ENCODE results near the gene IMPACT.

IMPACT gene

DNA sequence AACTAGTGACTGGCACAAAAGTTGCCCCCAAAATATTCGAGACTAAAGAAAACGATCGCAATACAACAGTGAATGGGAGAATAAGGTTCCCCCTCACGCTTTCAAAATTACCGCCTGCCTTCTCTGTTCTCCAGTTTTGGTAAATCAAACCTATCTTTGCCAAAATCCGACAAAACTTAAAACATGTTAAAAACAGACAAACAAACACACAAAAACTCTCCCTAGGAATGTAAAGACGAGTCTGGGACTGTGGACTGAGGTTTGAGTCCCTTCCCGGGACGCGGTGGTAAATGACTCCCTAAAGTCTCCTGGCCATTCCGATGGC is 435 bp upstream of the IMPACT start:
- TF ChIP-seq TAF1 (IDR thresholded peaks at IDR 0.05; ENCODE audit: borderline replicate concordance, insufficient read depth, low read length), result no peak

DNA sequence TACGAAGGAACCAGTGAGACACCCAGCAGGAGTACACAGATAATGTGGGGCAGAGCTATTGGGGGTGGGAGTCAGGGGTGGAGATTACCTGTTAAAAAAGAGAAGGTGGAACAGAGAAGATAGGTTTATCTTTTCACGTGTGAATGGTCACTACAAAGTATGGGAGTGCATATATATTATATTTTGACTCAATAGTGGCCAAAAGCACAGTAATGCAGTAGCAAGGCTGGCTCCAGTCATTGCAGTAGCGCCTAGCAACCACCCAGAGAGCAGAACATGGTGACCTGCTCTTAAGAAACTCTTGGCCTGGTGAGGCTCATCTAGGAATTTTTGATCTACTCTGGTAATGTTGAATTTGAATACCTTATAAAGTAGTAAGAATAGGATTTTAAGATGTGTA is 1.0 kb downstream of the IMPACT start:
- TF ChIP-seq, protein P1, sequence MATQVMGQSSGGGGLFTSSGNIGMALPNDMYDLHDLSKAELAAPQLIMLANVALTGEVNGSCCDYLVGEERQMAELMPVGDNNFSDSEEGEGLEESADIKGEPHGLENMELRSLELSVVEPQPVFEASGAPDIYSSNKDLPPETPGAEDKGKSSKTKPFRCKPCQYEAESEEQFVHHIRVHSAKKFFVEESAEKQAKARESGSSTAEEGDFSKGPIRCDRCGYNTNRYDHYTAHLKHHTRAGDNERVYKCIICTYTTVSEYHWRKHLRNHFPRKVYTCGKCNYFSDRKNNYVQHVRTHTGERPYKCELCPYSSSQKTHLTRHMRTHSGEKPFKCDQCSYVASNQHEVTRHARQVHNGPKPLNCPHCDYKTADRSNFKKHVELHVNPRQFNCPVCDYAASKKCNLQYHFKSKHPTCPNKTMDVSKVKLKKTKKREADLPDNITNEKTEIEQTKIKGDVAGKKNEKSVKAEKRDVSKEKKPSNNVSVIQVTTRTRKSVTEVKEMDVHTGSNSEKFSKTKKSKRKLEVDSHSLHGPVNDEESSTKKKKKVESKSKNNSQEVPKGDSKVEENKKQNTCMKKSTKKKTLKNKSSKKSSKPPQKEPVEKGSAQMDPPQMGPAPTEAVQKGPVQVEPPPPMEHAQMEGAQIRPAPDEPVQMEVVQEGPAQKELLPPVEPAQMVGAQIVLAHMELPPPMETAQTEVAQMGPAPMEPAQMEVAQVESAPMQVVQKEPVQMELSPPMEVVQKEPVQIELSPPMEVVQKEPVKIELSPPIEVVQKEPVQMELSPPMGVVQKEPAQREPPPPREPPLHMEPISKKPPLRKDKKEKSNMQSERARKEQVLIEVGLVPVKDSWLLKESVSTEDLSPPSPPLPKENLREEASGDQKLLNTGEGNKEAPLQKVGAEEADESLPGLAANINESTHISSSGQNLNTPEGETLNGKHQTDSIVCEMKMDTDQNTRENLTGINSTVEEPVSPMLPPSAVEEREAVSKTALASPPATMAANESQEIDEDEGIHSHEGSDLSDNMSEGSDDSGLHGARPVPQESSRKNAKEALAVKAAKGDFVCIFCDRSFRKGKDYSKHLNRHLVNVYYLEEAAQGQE (IDR thresholded peaks at IDR 0.05; ENCODE audit: insufficient read depth in 1 of 2, low read depth in 2 of 2, low read length in 2 of 2), result no peak
- TF ChIP-seq POLR2AphosphoS5 (IDR thresholded peaks at IDR 0.05; ENCODE audit: low read depth, low read length) (no peak), FOXP2 (optimal IDR thresholded peaks at IDR 0.05; ENCODE audit: borderline replicate concordance, extremely low read depth, extremely low read length, insufficient read depth) (no peak), SIN3A (IDR thresholded peaks at IDR 0.05; ENCODE audit: borderline replicate concordance, insufficient read depth, low read length) (no peak), TAF1 (IDR thresholded peaks at IDR 0.05; ENCODE audit: borderline replicate concordance, insufficient read depth, low read length) (no peak)

DNA sequence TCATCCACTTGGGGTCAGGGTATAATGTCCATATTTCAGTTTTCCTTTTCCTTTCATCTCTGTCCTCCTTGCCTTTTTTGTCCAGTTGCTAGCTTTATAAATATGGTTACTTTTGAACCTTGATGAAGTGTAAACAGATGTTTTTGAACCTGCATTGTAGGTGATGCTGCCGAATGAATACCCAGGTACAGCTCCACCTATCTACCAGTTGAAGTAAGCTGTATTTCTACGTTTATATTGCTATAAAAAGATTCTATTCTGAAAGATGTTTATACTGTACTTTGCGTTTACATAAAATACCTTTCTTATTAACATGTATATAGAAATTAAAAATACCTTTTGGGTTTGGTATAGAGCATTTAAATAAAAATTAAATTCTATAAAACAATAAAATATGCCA is 2.2 kb downstream of the IMPACT start:
- TF ChIP-seq, protein P1 (IDR thresholded peaks at IDR 0.05; ENCODE audit: insufficient read depth in 1 of 2, low read depth in 2 of 2, low read length in 2 of 2), result no peak
- TF ChIP-seq FOXP2 (optimal IDR thresholded peaks at IDR 0.05; ENCODE audit: borderline replicate concordance, extremely low read depth, extremely low read length, insufficient read depth), result no peak
- no peak for TF ChIP-seq SIN3A (IDR thresholded peaks at IDR 0.05; ENCODE audit: borderline replicate concordance, insufficient read depth, low read length)
- no peak for TF ChIP-seq POLR2AphosphoS5 (IDR thresholded peaks at IDR 0.05; ENCODE audit: low read depth, low read length)
- no peak for TF ChIP-seq TAF1 (IDR thresholded peaks at IDR 0.05; ENCODE audit: borderline replicate concordance, insufficient read depth, low read length)

DNA sequence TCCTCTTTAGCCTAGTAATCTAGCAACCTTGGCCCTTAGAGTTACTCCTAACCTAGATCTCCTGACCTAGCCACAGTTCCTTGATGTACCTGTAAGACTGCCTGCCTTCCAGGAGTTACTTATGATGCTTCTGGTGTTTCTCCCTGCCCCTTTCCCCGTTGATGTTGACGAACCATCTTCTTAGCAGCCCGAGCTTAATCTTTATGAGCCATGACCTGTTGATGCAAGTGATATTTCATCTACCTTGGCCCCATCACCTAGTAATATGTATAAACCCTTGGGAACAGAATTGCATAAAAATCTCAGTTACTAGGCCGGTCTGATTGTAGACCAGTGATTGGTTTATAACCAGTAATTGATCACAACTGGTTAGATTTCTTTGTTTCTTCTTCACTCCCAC is 2.7 kb downstream of the IMPACT start:
- TF ChIP-seq TAF1 (IDR thresholded peaks at IDR 0.05; ENCODE audit: borderline replicate concordance, insufficient read depth, low read length), result no peak
- TF ChIP-seq, protein P1 (IDR thresholded peaks at IDR 0.05; ENCODE audit: insufficient read depth in 1 of 2, low read depth in 2 of 2, low read length in 2 of 2), result no peak
- no peak for TF ChIP-seq POLR2AphosphoS5 (IDR thresholded peaks at IDR 0.05; ENCODE audit: low read depth, low read length)
- no peak for TF ChIP-seq FOXP2 (optimal IDR thresholded peaks at IDR 0.05; ENCODE audit: borderline replicate concordance, extremely low read depth, extremely low read length, insufficient read depth)
- TF ChIP-seq SIN3A (IDR thresholded peaks at IDR 0.05; ENCODE audit: borderline replicate concordance, insufficient read depth, low read length), result no peak

DNA sequence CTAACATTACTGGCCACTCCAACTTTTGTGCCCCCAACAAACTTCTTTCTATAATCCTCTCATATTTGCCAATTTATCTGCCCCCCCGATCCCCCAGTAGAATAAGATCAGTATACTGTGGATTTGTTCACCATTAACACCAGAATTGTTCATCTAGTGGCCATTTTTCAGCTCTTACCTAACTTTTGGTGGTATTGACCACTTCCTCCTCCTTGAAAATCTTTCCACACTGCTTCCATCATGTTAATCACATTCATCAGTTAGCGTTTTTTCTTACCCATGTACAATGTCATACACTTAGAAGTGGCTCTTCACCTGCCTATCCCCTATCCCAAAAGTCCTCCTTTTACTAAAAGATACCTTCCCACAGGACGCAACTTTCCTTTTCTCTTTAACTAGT is 6.1 kb downstream of the IMPACT start:
- TF ChIP-seq, protein P1 (IDR thresholded peaks at IDR 0.05; ENCODE audit: insufficient read depth in 1 of 2, low read depth in 2 of 2, low read length in 2 of 2), result no peak
- TF ChIP-seq SIN3A (IDR thresholded peaks at IDR 0.05; ENCODE audit: borderline replicate concordance, insufficient read depth, low read length) (no peak), POLR2AphosphoS5 (IDR thresholded peaks at IDR 0.05; ENCODE audit: low read depth, low read length) (no peak), FOXP2 (optimal IDR thresholded peaks at IDR 0.05; ENCODE audit: borderline replicate concordance, extremely low read depth, extremely low read length, insufficient read depth) (no peak)
